ENCODE data around the gene ELAC2. TPM values are rescaled to one million over a fixed set of nuclear protein-coding genes. Genes with fewer than 3 reads are reported as not detected.

The ELAC2 gene
- total RNA-seq, 4 donors from 2014 or later = 85.7 to 143 (median 87.1) TPM

DNA sequence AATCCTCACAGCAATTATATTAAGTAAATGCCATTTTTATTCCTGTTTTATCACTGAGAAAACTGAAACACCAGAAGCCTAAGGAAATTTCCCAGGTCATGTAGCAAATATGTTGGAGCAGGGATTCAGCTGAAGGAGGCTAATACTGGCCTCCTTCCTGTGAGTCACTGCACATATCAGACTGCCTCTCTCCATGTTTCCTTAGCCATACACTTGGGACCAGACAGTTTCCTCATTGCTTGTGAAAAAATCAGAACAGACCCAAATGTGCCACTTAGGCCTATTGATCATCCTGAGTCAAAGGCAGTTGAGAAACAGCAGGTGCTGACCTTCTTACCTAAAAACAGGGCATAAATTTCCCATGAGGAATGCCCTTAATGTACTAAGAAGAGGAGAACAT lies 18.9 kb upstream of the ELAC2 start:
- Histone ChIP-seq H3K4me1 (peaks cover 3% of the 10 kb centered on the region), H3K27me3 (no peaks in the 10 kb centered on the region), H3K4me3 (no peak overlapping the region), H3K9me3 (peaks cover 8% of the 10 kb centered on the region), H3K27ac (no peak overlapping the region), H3K36me3 (no peaks in the 10 kb centered on the region)
- DNase-seq (ENCODE audit: low spot score in 2 of 2) = no peak
- TF ChIP-seq, protein P1, sequence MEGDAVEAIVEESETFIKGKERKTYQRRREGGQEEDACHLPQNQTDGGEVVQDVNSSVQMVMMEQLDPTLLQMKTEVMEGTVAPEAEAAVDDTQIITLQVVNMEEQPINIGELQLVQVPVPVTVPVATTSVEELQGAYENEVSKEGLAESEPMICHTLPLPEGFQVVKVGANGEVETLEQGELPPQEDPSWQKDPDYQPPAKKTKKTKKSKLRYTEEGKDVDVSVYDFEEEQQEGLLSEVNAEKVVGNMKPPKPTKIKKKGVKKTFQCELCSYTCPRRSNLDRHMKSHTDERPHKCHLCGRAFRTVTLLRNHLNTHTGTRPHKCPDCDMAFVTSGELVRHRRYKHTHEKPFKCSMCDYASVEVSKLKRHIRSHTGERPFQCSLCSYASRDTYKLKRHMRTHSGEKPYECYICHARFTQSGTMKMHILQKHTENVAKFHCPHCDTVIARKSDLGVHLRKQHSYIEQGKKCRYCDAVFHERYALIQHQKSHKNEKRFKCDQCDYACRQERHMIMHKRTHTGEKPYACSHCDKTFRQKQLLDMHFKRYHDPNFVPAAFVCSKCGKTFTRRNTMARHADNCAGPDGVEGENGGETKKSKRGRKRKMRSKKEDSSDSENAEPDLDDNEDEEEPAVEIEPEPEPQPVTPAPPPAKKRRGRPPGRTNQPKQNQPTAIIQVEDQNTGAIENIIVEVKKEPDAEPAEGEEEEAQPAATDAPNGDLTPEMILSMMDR (IDR thresholded peaks at IDR 0.05) = no peak
- TF ChIP-seq EP300 (IDR thresholded peaks at IDR 0.05) = no peak

DNA sequence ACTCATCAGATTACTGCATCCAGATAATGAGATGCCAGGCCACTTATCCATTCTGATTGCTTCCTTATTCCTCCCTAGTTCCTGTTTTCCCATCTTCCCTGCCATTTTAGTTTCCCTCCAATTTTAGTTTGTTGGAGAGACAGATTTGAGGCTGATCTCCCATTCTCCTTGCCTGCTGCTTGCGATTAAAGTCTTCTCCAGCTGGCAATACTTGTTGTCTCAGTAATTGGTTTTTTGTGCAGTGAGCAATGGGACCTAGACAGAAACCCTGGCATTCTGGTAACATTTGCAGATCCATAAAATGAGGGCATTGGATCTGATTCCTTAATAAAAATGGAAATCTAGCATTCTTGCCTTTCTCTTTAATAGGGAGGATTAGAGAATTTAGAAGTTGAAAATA lies 17.6 kb upstream of the ELAC2 start:
- H3K27me3 ChIP-seq = no peaks in the 10 kb centered on the region

DNA sequence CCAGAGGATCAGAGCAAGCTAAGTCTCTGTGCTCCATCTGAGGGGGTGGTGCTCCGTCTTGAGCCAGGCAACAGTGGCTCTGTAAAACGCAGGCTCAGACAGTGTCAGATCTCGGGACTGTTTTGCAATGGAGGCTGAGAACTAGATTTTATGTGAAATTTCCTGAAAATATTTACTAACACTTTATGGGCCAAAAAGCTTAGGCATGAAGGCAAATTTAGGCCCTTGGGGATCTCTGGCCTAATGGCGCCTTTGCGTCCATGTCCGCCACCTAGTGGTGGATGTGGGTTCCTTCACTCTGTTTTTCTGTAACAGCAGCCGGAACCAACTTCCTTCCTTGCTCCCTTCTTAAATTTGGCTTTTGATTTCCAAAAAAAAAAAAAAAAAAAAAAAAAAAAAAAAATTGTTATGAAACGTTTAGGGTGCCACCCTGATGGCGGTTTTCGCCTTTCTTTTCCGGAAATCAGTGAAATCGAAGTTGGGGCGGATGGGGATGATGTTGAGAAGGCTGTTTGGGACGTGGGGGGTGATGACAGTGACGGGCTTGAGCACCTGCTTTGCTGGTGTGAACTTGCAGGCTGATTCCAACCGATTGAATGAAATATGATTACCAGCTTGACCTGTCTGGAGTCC lies 14.0 kb upstream of the ELAC2 start:
- Histone ChIP-seq H3K9me3 (peaks cover 4% of the 10 kb centered on the region), H3K4me1 (peaks cover 10% of the 10 kb centered on the region), H3K36me3 (no peaks in the 10 kb centered on the region), H3K27ac (no peak overlapping the region), H3K27me3 (no peaks in the 10 kb centered on the region), H3K4me3 (no peak overlapping the region)
- 52% methylated on average over 16 of the region's 16 CpGs for WGBS
- peak in 1 of 2 donors; percentile 72 for DNase-seq (ENCODE audit: low spot score in 2 of 2)
- TF ChIP-seq EP300 (IDR thresholded peaks at IDR 0.05) (no peak), POLR2AphosphoS5 (IDR thresholded peaks at IDR 0.05) (no peak)
- TF ChIP-seq, protein P1 (IDR thresholded peaks at IDR 0.05) = peak; percentile 20 to 69

More for the DNA sequence above, 17.6 kb upstream of the ELAC2 start:
- no peak for TF ChIP-seq EP300 (IDR thresholded peaks at IDR 0.05)
- TF ChIP-seq POLR2AphosphoS5 (IDR thresholded peaks at IDR 0.05) = no peak
- no peak for TF ChIP-seq POLR2A (IDR thresholded peaks at IDR 0.05)
- TF ChIP-seq, protein P1 (IDR thresholded peaks at IDR 0.05) = no peak
- Histone ChIP-seq H3K27ac (no peak overlapping the region), H3K4me1 (peaks cover 10% of the 10 kb centered on the region), H3K4me3 (no peak overlapping the region), H3K9me3 (peaks cover 8% of the 10 kb centered on the region), H3K36me3 (no peaks in the 10 kb centered on the region)
- WGBS = 92% methylated on average over 1 of the region's 1 CpG
- DNase-seq (ENCODE audit: low spot score in 2 of 2) = no peak

DNA sequence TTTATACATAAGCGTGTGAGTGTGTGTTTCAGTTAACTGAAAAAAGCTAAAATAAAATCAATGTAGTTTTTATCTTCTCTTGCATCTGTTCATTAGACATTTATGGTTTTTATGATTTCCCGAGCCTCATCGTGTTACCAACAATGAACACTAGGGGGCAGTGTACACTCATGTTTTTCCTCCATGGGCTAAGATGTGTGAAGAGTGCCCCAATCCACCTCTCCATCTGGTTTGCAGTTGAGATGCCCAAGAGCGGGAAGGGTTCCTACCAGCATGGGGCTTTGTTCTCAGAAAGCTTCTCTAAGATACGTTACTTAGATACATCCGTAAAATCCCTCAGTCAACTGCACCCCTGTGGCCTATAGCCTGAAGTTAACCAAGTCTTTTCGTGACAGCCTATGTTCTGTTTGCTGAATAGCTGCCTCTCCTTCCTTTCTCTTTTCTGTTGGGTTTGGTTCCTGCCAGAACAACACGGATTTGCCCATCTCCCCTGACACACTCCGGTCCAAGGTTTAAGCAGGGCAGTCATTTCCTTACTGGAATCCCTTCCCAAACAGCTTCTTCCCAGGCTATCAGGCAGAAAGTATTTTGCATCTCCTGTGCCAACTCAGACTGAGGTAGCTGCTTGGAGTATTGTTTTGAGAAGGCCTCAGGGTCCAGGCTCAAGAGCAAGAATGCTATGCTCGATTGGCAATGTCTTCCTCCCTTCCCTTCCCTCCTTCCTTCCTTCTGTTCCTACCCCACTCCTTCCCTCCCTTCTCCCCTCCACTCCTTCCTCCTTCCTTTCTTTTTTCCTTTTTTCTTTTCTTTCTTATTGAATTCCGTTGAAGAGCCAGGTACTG lies 12.9 kb upstream of the ELAC2 start:
- H3K4me3 ChIP-seq = no peak overlapping the region
- no peak for DNase-seq (ENCODE audit: low spot score in 2 of 2)
- no peak overlapping the region for H3K27ac ChIP-seq
- no peaks in the 10 kb centered on the region for H3K27me3 ChIP-seq
- 57% methylated on average over 11 of the region's 11 CpGs for WGBS
- H3K9me3 ChIP-seq = peaks cover 2% of the 10 kb centered on the region
- peaks cover 10% of the 10 kb centered on the region for H3K4me1 ChIP-seq
- TF ChIP-seq EP300 (IDR thresholded peaks at IDR 0.05) = no peak
- TF ChIP-seq, protein P1 (IDR thresholded peaks at IDR 0.05) = peak; percentile 35 to 73
- H3K36me3 ChIP-seq = no peaks in the 10 kb centered on the region

DNA sequence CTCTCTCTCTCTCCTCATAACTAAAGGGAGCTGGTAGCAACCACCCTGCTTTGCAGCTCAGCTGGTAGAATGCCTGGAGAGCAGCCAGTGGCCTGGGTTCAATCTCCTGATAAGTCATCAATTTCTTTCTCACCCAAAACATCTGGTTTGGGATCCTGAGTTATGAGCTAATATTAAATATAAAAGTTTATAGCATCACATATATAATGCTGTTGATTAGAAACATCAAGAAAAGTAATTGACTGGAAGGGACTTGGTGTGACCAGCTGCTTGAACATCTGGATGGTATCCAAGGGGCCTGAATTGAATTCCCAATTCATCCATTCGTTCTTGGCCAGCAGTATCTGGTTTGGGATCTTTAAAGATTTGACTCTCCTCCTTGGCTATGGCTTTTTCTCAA lies 12.2 kb upstream of the ELAC2 start:
- H3K4me1 ChIP-seq = peaks cover 10% of the 10 kb centered on the region
- no peaks in the 10 kb centered on the region for H3K36me3 ChIP-seq
- WGBS = 67% methylated on average over 1 of the region's 1 CpG
- no peaks in the 10 kb centered on the region for H3K27me3 ChIP-seq
- H3K9me3 ChIP-seq = no peaks in the 10 kb centered on the region
- no peak for TF ChIP-seq POLR2AphosphoS5 (IDR thresholded peaks at IDR 0.05)
- TF ChIP-seq POLR2A (IDR thresholded peaks at IDR 0.05) = no peak
- TF ChIP-seq EP300 (IDR thresholded peaks at IDR 0.05) = no peak
- TF ChIP-seq, protein P1 (IDR thresholded peaks at IDR 0.05) = no peak
- no peak overlapping the region for H3K27ac ChIP-seq
- H3K4me3 ChIP-seq = no peak overlapping the region
- no peak for DNase-seq (ENCODE audit: low spot score in 2 of 2)
